Tibial nerve (tissue), 4 donors: ENCODE measurements around the gene CSNK1G2. TPM values are rescaled to one million over a fixed set of nuclear protein-coding genes. Genes with fewer than 3 reads are reported as not detected.

Experiments
- DNase-seq, 2 donors: peaks; one replicate each; pipeline ENCODE4 v3.0.0-alpha.2; 2019; ENCODE audit warnings: low spot score in 2 of 2
- H3K27ac ChIP-seq, 4 donors: fragments of 200-600 bp; sonication (generic) in 3 of 4; one replicate each; pipeline ENCODE4 v1.5.1; 2017 to 2019; ENCODE audit warnings: mild to moderate bottlenecking in 1 of 4
- H3K27me3 ChIP-seq, 2 donors: fragments of 200-600 bp; sonication (generic) in 1 of 2; one replicate each; pipeline versions ENCODE4 v1.5.1 to v1.6.0; 2017 to 2019
- H3K36me3 ChIP-seq, 3 donors: fragments of 200-600 bp; sonication (generic); one replicate each; pipeline ENCODE4 v1.5.1; 2018 to 2019
- H3K4me1 ChIP-seq, 4 donors: fragments of 200-600 bp; sonication (generic) in 3 of 4; one replicate each; pipeline ENCODE4 v1.5.1; 2017 to 2019
- H3K4me3 ChIP-seq, 4 donors: fragments of 200-600 bp; sonication (generic) in 3 of 4; one replicate each; pipeline ENCODE4 v1.5.1; 2017 to 2019; ENCODE audit warnings: mild to moderate bottlenecking in 1 of 4, moderate library complexity in 1 of 4
- H3K9me3 ChIP-seq, 4 donors: fragments of 200-600 bp; sonication (generic) in 3 of 4; one replicate each; pipeline ENCODE4 v1.5.1; 2017 to 2019
- EP300 ChIP-seq, 2 donors: sonication (generic); formaldehyde crosslinking; IDR thresholded peaks; one replicate each; pipeline ENCODE4 v1.6.1; 2017; ENCODE audit warnings: antibody characterized with exemption in 2 of 2, mild to moderate bottlenecking in 1 of 2
- POLR2A ChIP-seq, 2 donors: fragments of 450-650 bp; IDR thresholded peaks; one replicate each; pipeline ENCODE4 v1.6.1; 2017; ENCODE audit warnings: antibody characterized with exemption in 2 of 2, mild to moderate bottlenecking in 2 of 2, moderate library complexity in 2 of 2
- WGBS, 2 donors: methylation state at CpG; one replicate each; pipeline ENCODE4 v1.1.5; 2018; 5-methylcytosine and 5-hydroxymethylcytosine counted together
- total RNA-seq, 4 donors: library from RNA; depleted of rRNA; stranded (reverse); fragments of >200 nt; gene quantifications; one replicate each; pipeline ENCODE4 v1.1.0, GENCODE V29; 2016
- TF ChIP-seq, protein P1 (sequence below), 5 experiments: fragments of 200-600 bp in 3 of 5; fragments of 450-650 bp in 2 of 5; sonication (generic) in 3 of 5; IDR thresholded peaks; one replicate each; pipeline ENCODE4 v1.5.1; 2016 to 2019; ENCODE audit warnings: antibody characterized with exemption in 5 of 5, mild to moderate bottlenecking in 3 of 5, moderate library complexity in 2 of 5

The CSNK1G2 gene
- total RNA-seq, 4 donors from 2014 or later, result 38.9 to 132 (median 55.6) TPM

DNA sequence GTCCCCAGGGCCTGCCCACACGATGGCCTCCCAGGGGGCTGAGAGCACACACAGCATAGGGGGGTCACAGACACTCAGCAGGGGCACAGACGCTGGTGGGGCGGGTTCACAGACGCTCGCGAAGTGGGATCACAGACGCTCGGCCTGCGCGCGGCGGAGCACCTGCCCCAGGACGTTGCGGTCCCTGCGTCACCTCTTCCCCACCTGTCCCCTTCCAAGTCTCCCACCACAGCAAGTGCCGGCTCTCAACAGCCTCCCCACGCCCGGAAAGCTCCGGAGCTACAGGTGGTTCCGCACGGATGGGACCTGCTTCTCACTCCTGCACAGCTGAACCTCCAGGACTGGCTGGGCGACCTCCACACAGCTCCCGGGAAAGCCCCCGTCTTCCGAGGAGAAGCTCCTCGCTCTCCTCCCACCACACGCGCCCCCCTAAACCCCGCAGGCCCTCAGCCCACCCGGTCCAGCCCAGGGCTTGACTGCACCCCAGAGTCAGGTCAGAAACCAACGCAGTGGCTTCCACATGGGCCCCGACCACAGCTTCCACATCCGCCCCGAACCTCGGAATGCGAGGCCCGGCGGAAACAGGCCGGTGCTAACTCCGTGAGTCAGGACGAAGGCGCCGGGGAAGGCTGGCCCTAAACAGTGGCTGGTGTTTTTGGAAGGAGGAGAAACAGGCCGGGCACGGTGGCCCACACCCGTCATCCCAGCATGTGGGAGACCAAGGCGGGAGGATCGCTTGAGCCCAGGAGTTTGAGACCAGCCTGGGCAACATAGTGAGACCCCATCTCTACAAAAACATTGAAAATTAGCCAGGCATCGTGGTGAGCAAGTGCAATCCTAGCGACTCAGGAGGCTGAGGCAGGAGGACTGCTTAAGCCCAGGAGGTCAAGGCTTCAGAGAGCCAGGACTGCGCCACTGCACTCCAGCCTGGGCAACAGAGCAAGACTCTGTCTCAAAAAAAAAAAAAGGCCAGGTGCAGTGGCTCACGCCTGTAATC is 58.0 kb downstream of the CSNK1G2 start:
- TF ChIP-seq EP300 (IDR thresholded peaks at IDR 0.05) (no peak), POLR2A (IDR thresholded peaks at IDR 0.05) (no peak)
- TF ChIP-seq, protein P1, sequence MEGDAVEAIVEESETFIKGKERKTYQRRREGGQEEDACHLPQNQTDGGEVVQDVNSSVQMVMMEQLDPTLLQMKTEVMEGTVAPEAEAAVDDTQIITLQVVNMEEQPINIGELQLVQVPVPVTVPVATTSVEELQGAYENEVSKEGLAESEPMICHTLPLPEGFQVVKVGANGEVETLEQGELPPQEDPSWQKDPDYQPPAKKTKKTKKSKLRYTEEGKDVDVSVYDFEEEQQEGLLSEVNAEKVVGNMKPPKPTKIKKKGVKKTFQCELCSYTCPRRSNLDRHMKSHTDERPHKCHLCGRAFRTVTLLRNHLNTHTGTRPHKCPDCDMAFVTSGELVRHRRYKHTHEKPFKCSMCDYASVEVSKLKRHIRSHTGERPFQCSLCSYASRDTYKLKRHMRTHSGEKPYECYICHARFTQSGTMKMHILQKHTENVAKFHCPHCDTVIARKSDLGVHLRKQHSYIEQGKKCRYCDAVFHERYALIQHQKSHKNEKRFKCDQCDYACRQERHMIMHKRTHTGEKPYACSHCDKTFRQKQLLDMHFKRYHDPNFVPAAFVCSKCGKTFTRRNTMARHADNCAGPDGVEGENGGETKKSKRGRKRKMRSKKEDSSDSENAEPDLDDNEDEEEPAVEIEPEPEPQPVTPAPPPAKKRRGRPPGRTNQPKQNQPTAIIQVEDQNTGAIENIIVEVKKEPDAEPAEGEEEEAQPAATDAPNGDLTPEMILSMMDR (IDR thresholded peaks at IDR 0.05), result no peak
- H3K27ac ChIP-seq, result no peak overlapping the region
- no peaks in the 10 kb centered on the region for H3K27me3 ChIP-seq
- peaks cover 0 to 93% (median 5%) of the 10 kb centered on the region in 3 donors for H3K36me3 ChIP-seq
- DNase-seq, result no peak
- H3K9me3 ChIP-seq, result no peaks in the 10 kb centered on the region
- no peaks in the 10 kb centered on the region for H3K4me1 ChIP-seq
- H3K4me3 ChIP-seq, result no peak overlapping the region
- 89 to 94% methylated on average over 31 to 51 of the region's 52 CpGs for WGBS, 2 donors

DNA sequence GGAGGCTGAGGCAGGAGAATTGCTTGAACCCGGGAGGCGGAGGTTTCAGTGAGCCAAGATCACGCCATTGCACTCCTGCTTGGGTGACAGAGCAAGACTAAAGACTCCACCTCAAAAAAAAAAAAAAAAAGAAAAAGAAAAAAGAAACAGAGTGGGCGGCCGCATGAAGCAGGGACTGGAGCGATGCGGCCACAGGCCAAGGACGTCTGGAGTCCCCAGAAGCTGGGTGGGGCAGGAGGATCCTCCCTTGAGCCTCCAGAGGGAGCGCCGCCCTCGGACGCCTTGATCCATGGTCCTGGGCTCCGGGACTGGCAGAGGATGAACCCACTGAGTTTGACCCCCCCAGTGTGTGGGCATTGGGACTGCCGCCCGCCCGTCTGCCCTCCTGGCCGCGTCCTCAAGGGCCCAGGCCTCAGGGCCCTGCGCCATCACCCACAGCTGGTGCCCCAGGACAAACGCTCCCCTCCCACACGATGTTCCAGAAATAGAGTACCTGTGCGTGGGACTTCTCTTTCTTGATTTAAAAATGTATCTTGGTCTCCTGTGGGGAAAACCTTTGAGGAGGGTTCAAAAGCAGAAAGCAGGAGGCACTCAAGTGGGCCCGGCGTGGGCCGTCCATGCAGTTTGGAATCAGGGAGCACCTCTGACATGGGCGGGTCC is 59.0 kb downstream of the CSNK1G2 start:
- Histone ChIP-seq H3K27ac (no peak overlapping the region), H3K9me3 (no peaks in the 10 kb centered on the region), H3K4me3 (no peak overlapping the region), H3K27me3 (no peaks in the 10 kb centered on the region), H3K36me3 (peaks cover 0 to 85% (median 5%) of the 10 kb centered on the region in 3 donors), H3K4me1 (no peaks in the 10 kb centered on the region)
- DNase-seq, result no peak
- WGBS, 2 donors, result 89 to 91% methylated on average over 26 of the region's 26 CpGs
- TF ChIP-seq, protein P1 (IDR thresholded peaks at IDR 0.05), result no peak
- TF ChIP-seq EP300 (IDR thresholded peaks at IDR 0.05) (no peak), POLR2A (IDR thresholded peaks at IDR 0.05) (no peak)

DNA sequence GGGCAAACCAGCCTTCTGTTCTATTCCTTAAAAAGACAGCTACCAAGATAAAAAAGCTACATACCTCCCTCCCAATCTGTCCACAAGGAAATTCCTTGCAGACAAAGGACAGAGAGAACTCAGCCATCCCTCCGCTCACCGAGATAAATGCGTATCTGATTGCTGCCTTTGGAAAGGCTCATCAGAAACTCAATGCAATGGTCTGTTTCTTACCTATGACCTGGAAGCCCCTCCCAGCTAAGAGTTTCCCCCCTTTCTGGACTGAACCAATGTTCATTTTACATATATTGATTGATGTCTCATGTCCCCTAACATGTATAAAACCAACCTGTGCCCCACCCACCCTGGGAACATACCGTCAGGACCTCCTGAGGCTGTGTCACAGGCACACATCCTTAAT is 62.9 kb downstream of the CSNK1G2 start:
- no peaks in the 10 kb centered on the region for H3K4me1 ChIP-seq
- peaks cover 0 to 51% (median 0%) of the 10 kb centered on the region in 3 donors for H3K36me3 ChIP-seq
- 82 to 88% methylated on average over 4 of the region's 4 CpGs for WGBS, 2 donors
- H3K27ac ChIP-seq, result no peak overlapping the region
- no peak for DNase-seq
- H3K4me3 ChIP-seq, result no peak overlapping the region
- no peaks in the 10 kb centered on the region for H3K27me3 ChIP-seq
- H3K9me3 ChIP-seq, result no peaks in the 10 kb centered on the region
- TF ChIP-seq EP300 (IDR thresholded peaks at IDR 0.05) (no peak), POLR2A (IDR thresholded peaks at IDR 0.05) (no peak)
- TF ChIP-seq, protein P1 (IDR thresholded peaks at IDR 0.05), result no peak

DNA sequence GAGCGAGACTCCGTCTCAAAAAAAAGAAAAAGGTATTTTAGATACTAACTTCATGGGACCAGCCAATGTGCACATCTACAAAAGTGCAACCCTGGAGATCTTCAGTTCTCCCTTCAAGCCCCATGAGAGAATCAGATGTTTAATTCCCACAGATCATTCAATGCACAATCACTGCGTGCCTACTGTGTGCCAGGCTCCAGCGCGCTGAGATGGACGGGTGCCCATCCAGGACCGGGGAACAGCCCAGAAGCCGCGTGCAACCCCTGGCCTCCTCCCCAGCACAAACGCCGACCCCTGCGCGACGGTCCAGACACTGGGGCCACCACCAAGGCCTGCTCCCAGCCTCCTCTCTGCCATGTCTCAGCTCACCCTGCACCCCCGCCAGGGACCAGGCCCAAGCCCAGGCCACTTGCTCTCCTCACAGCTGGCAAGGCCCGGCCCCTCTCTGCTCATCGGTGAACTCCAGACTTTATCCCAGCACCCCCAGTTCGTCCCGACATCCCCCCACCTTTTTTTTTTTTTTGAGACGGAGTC is 69.2 kb downstream of the CSNK1G2 start:
- Histone ChIP-seq H3K9me3 (no peaks in the 10 kb centered on the region), H3K4me1 (peaks cover 0 to 27% (median 4%) of the 10 kb centered on the region in 4 donors), H3K4me3 (no peak overlapping the region), H3K27ac (no peak overlapping the region), H3K36me3 (peaks cover 0 to 44% (median 0%) of the 10 kb centered on the region in 3 donors), H3K27me3 (no peaks in the 10 kb centered on the region)
- WGBS, 2 donors, result 91 to 95% methylated on average over 20 of the region's 20 CpGs
- DNase-seq, result no peak
- TF ChIP-seq, protein P1 (IDR thresholded peaks at IDR 0.05), result no peak
- no peak for TF ChIP-seq EP300 (IDR thresholded peaks at IDR 0.05)
- TF ChIP-seq POLR2A (IDR thresholded peaks at IDR 0.05), result no peak
